Naive thymus-derived CD4-positive, alpha-beta T cell (primary cell): ENCODE measurements around the gene HNRNPF. TPM values are rescaled to one million over a fixed set of nuclear protein-coding genes. Genes with fewer than 3 reads are reported as not detected.

Experiments used
- ATAC-seq: fragments of 150-1000 bp; cut with Tn5 transposase; 2 replicates; pipeline ENCODE4 v1.10.0; 2021; ENCODE audit warnings: mild to moderate bottlenecking, moderate library complexity
- CTCF ChIA-PET: fragments of 350-600 bp; sonication (Branson Sonifier 250); formaldehyde crosslinking; loops from one replicate; lab custom pipeline; 2021; ENCODE audit warnings: antibody characterized with exemption; lab: Charles Lee
- POLR2A ChIA-PET: fragments of 350-600 bp; sonication (Branson Sonifier 250); formaldehyde crosslinking; loops from one replicate; lab custom pipeline; 2021; ENCODE audit warnings: antibody characterized with exemption, inconsistent platforms; lab: Charles Lee
- DNase-seq, 9 donors: peaks; one replicate each; pipeline versions ENCODE4 v3.0.0 to v3.0.0-alpha.2; 2020 to 2022; ENCODE audit warnings: mixed read lengths in 1 of 9
- H3K27ac ChIP-seq: one replicate; pipeline ENCODE4 v1.7.0; 2013; ENCODE audit warnings: mild to moderate bottlenecking, low read depth, low read length, moderate library complexity
- H3K27me3 ChIP-seq, 2 donors: one replicate each; pipeline ENCODE4 v1.7.0; 2013; ENCODE audit warnings: low read length in 2 of 2, mild to moderate bottlenecking in 2 of 2, moderate library complexity in 2 of 2; ENCODE audit not compliant: control insufficient read depth in 2 of 2, insufficient read depth in 2 of 2
- H3K36me3 ChIP-seq, 3 experiments: 1 replicate in 2 of 3; 2 replicates in 1 of 3; pipeline ENCODE4 v1.7.0; 2013; ENCODE audit warnings: low read length in 3 of 3, mild to moderate bottlenecking in 3 of 3, moderate library complexity in 1 of 3; ENCODE audit not compliant: insufficient read depth in 3 of 3, control insufficient read depth in 2 of 3
- H3K4me1 ChIP-seq, 2 donors: one replicate each; pipeline ENCODE4 v1.7.0; 2013; ENCODE audit warnings: low read length in 2 of 2, mild to moderate bottlenecking in 2 of 2, moderate library complexity in 1 of 2; ENCODE audit not compliant: control insufficient read depth in 2 of 2, insufficient read depth in 2 of 2
- H3K4me3 ChIP-seq: 2 replicates; pipeline ENCODE4 v1.7.0; 2013; ENCODE audit warnings: mild to moderate bottlenecking, low read length
- H3K9me3 ChIP-seq, 3 experiments: 1 replicate in 2 of 3; 2 replicates in 1 of 3; pipeline ENCODE4 v1.7.0; 2013; ENCODE audit warnings: low read length in 3 of 3; ENCODE audit not compliant: control insufficient read depth in 2 of 3
- H3K27ac Mint-ChIP-seq, 9 donors: one replicate each; pipeline ENCODE4 v1.8.0; 2020 to 2022; ENCODE audit warnings: mixed read lengths in 9 of 9, mild to moderate bottlenecking in 8 of 9, moderate library complexity in 5 of 9, inconsistent platforms in 2 of 9
- H3K27me3 Mint-ChIP-seq, 5 donors: one replicate each; pipeline ENCODE4 v1.8.0; 2021 to 2022; ENCODE audit warnings: mixed read lengths in 5 of 5, mild to moderate bottlenecking in 1 of 5
- H3K36me3 Mint-ChIP-seq, 5 donors: one replicate each; pipeline ENCODE4 v1.8.0; 2020 to 2022; ENCODE audit warnings: mixed read lengths in 5 of 5, mild to moderate bottlenecking in 3 of 5, inconsistent platforms in 1 of 5
- H3K4me1 Mint-ChIP-seq, 7 donors: one replicate each; pipeline ENCODE4 v1.8.0; 2020 to 2022; ENCODE audit warnings: mixed read lengths in 7 of 7, mild to moderate bottlenecking in 3 of 7, inconsistent platforms in 1 of 7
- H3K4me3 Mint-ChIP-seq, 10 donors: one replicate each; pipeline ENCODE4 v1.8.0; 2020 to 2022; ENCODE audit warnings: mild to moderate bottlenecking in 10 of 10, mixed read lengths in 10 of 10, moderate library complexity in 6 of 10, inconsistent platforms in 2 of 10
- H3K9me3 Mint-ChIP-seq, 11 donors: one replicate each; pipeline ENCODE4 v1.8.0; 2020 to 2022; ENCODE audit warnings: mixed read lengths in 11 of 11, mild to moderate bottlenecking in 4 of 11, inconsistent platforms in 1 of 11, moderate library complexity in 1 of 11
- intact Hi-C, 2 donors: fragments of 100-400 bp; cut with micrococcal nuclease; formaldehyde crosslinking; loops; one replicate each; pipeline ENCODE4 v1.15.1; 2023
- polyA plus RNA-seq, 2 donors: library from polyadenylated mRNA; unstranded; fragments of 300-500 nt; fragmentation: Illumina TruSeq; gene quantifications; one replicate each; pipeline ENCODE4 v1.2.3, GENCODE V29; 2021
- total RNA-seq, 6 experiments: library from RNA in 5 of 6; stranded (reverse) in 5 of 6; gene quantifications; 1 replicate in 5 of 6; 2 replicates in 1 of 6; pipeline ENCODE4 v1.2.3 and lab custom pipeline; 2021 to 2026

Gene HNRNPF
- total and polyA plus RNA-seq, 7 experiments from 2014 or later = 88.1 to 449 (median 173) TPM

DNA sequence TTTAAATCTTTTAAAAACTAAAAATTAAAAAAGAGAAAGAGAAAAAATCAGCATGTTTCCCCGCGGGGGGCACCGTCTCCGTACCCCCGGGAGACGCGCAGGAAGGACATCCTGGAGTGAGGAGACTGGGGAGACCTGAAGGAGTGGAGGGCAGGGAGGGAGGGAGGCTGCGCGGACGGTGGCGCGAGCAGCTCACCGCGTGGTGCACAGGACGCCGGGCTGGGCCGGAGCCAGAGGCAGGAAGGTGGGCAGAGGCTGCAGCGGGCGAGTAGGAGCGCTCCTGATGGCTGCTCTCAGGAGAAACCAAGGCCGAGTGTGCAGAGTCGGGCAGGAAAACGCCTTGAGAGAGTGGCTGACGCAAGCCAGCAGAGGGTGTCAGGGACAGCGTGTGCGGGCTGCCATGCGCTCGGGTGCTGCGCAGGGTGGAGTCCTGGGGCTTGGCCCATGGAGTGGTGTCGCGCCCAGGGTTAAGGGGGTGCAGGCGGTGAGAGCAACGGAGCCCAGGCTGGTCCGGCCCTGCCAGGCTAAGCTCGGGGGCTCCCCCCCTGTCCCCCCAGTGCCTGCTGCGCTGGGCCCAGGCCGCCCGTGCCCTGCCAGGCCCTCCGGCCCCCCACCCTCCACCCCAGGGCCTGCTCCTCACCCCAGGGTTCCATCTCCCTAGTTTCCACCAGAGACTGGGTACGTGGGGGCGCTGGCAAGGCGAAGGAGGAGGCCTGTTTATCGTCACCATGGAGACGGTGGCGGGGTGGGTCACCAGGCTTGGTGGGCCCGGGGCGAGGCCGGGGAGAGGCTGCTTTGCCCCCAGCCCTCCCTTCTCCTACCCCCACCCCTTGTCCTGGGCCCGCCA, 66.5 kb downstream of the HNRNPF start:
- H3K4me3 ChIP-seq = no peak overlapping the region
- POLR2A ChIA-PET = no interaction called here
- peaks cover 5 to 27% (median 9%) of the 10 kb centered on the region in 5 donors for H3K27me3 Mint-ChIP-seq
- intact Hi-C loops = no loop called here
- H3K27me3 ChIP-seq = no peaks in the 10 kb centered on the region
- no peak overlapping the region for H3K4me3 Mint-ChIP-seq
- no peaks in the 10 kb centered on the region for H3K4me1 ChIP-seq
- DNase-seq (no peak), ATAC-seq (no peak)
- no peak overlapping the region for H3K27ac Mint-ChIP-seq
- CTCF ChIA-PET = interaction anchor here (0.8 kb wide), 1 partner anchor 198 kb away, joined by 4 read pairs; no protein-coding TSS in a partner anchor
- peaks cover 0 to 43% (median 4%) of the 10 kb centered on the region in 7 donors for H3K4me1 Mint-ChIP-seq
- H3K9me3 Mint-ChIP-seq = no peaks in the 10 kb centered on the region
- peaks cover 0 to 9% (median 0%) of the 10 kb centered on the region in 5 donors for H3K36me3 Mint-ChIP-seq
- no peak overlapping the region for H3K27ac ChIP-seq
- no peaks in the 10 kb centered on the region for H3K36me3 ChIP-seq
- no peaks in the 10 kb centered on the region for H3K9me3 ChIP-seq

DNA sequence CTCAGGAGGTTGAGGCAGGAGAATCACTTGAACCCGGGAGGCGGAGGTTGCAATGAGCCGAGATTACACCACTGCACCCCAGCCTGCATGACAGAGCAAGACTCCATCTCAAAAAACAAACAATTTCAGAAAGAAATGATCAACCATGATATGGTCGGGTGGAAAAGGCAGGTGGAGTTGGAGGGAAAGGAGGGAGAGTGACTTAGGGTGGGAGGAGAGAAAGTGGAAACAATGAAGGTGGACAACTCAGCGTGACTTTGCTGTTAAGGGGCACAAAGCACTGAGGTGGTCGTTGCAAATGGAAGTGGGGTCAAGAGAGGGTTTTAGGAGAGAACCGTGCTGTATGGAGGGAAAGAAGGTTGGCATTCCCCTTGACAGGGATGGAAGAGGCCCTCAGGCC, 67.5 kb downstream of the HNRNPF start:
- Histone ChIP-seq H3K4me1 (no peaks in the 10 kb centered on the region), H3K9me3 (no peaks in the 10 kb centered on the region), H3K36me3 (no peaks in the 10 kb centered on the region), H3K27ac (no peak overlapping the region), H3K27me3 (no peaks in the 10 kb centered on the region), H3K4me3 (no peak overlapping the region)
- Mint-ChIP-seq H3K27ac (no peak overlapping the region), H3K9me3 (no peaks in the 10 kb centered on the region), H3K36me3 (peaks cover 0 to 10% (median 0%) of the 10 kb centered on the region in 5 donors), H3K4me1 (peaks cover 0 to 42% (median 3%) of the 10 kb centered on the region in 7 donors), H3K27me3 (peaks cover 5 to 28% (median 11%) of the 10 kb centered on the region in 5 donors), H3K4me3 (no peak overlapping the region)
- ChIA-PET CTCF (no interaction called here), POLR2A (no interaction called here)
- DNase-seq (no peak), ATAC-seq (no peak)
- intact Hi-C loops = no loop called here

GRCh38 chr10:43340619-43341018, 68.4 kb downstream of the HNRNPF start:
- no peaks in the 10 kb centered on the region for H3K9me3 Mint-ChIP-seq
- ChIA-PET CTCF (interaction anchor here (0.7 to 1.1 kb wide), 3 partner anchors 8 to 48 kb away, joined by 3 read pairs; no protein-coding TSS in a partner anchor), POLR2A (no interaction called here)
- intact Hi-C loops = no loop called here
- no peaks in the 10 kb centered on the region for H3K27me3 ChIP-seq
- H3K4me3 Mint-ChIP-seq = no peak overlapping the region
- H3K27ac ChIP-seq = no peak overlapping the region
- no peaks in the 10 kb centered on the region for H3K36me3 ChIP-seq
- H3K4me1 Mint-ChIP-seq = peaks cover 0 to 47% (median 3%) of the 10 kb centered on the region in 7 donors
- no peak overlapping the region for H3K4me3 ChIP-seq
- H3K27me3 Mint-ChIP-seq = peaks cover 5 to 28% (median 12%) of the 10 kb centered on the region in 5 donors
- no peaks in the 10 kb centered on the region for H3K4me1 ChIP-seq
- ATAC-seq = no peak
- peaks cover 0 to 11% (median 0%) of the 10 kb centered on the region in 5 donors for H3K36me3 Mint-ChIP-seq
- no peak overlapping the region for H3K27ac Mint-ChIP-seq
- H3K9me3 ChIP-seq = no peaks in the 10 kb centered on the region
- no peak for DNase-seq

- Histone ChIP-seq H3K4me1 (no peaks in the 10 kb centered on the region), H3K9me3 (no peaks in the 10 kb centered on the region), H3K27me3 (no peaks in the 10 kb centered on the region), H3K4me3 (no peak overlapping the region), H3K27ac (no peak overlapping the region), H3K36me3 (no peaks in the 10 kb centered on the region)
- Mint-ChIP-seq H3K9me3 (no peaks in the 10 kb centered on the region), H3K27ac (no peak overlapping the region), H3K4me3 (no peak overlapping the region), H3K36me3 (peaks cover 0 to 11% (median 0%) of the 10 kb centered on the region in 5 donors), H3K4me1 (peaks cover 0 to 47% (median 3%) of the 10 kb centered on the region in 7 donors), H3K27me3 (peaks cover 5 to 28% (median 12%) of the 10 kb centered on the region in 5 donors)
- ChIA-PET POLR2A (interaction anchor here (0.6 kb wide), 1 partner anchor 139 kb away, joined by 3 read pairs; no protein-coding TSS in a partner anchor), CTCF (interaction anchor here (0.7 to 1.1 kb wide), 3 partner anchors 9 to 48 kb away, joined by 3 read pairs; no protein-coding TSS in a partner anchor)
- intact Hi-C loops = no loop called here
- DNase-seq (no peak), ATAC-seq (no peak)
Measured at GRCh38 chr10:43340101-43340500, 68.9 kb downstream of the HNRNPF start.

DNA sequence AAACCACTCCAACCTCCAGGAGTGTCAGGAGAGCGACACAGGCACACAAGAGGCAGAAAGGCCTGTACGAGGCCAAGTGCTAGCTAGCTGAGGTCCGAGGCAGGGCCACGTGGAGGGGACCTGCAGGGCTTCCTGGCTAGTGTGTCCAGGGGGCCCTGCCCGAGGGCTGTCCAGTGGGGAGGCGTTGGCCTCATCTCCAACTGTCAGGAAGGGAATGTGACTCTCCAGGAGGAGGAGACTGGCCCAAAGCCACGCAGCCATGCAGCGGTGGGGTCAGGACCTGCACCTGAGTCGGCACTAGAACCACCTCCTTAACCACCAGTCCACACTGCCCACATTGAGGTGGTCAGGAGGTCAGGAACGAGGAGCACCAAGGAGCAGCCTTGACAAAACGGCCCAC, 69.8 kb downstream of the HNRNPF start:
- no peaks in the 10 kb centered on the region for H3K4me1 ChIP-seq
- POLR2A ChIA-PET = no interaction called here
- H3K27me3 ChIP-seq = no peaks in the 10 kb centered on the region
- Mint-ChIP-seq H3K27ac (no peak overlapping the region), H3K36me3 (peaks cover 0 to 11% (median 0%) of the 10 kb centered on the region in 5 donors), H3K27me3 (peaks cover 5 to 28% (median 12%) of the 10 kb centered on the region in 5 donors), H3K4me3 (no peak overlapping the region), H3K9me3 (no peaks in the 10 kb centered on the region), H3K4me1 (peaks cover 0 to 38% (median 3%) of the 10 kb centered on the region in 7 donors)
- no peak for DNase-seq
- no peak for ATAC-seq
- H3K36me3 ChIP-seq = no peaks in the 10 kb centered on the region
- no peak overlapping the region for H3K4me3 ChIP-seq
- no peaks in the 10 kb centered on the region for H3K9me3 ChIP-seq
- intact Hi-C loops = no loop called here
- no peak overlapping the region for H3K27ac ChIP-seq
- CTCF ChIA-PET = no interaction called here

DNA sequence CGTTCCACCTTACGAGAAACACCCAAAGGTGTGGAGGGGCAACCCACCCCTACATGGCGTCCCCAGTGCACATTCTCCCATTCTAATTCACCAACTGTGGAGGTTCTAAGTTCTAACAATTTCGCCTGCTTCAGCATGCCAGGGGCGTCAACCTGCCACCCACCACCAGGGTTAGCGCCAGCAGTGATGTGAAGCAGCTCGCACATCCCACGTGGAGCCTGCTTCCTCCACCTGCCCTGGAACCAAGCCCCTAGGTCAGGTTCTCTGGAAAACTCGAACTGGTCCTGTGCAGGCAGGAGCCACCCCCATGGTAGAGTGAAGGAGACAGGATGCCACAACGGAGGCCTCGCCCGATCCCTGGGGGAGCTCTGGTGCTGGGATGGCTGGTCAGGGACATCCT, 70.9 kb downstream of the HNRNPF start:
- intact Hi-C loops = no loop called here
- H3K9me3 Mint-ChIP-seq = no peaks in the 10 kb centered on the region
- H3K27ac Mint-ChIP-seq = peak overlapping the region in 2 of 9 donors; percentile 30 to 47
- ATAC-seq (no peak), DNase-seq (no peak)
- H3K4me3 Mint-ChIP-seq = no peak overlapping the region
- Histone ChIP-seq H3K4me1 (peaks cover under 1% of the 10 kb centered on the region in 2 donors), H3K27me3 (no peaks in the 10 kb centered on the region), H3K4me3 (no peak overlapping the region), H3K36me3 (no peaks in the 10 kb centered on the region), H3K27ac (no peak overlapping the region), H3K9me3 (no peaks in the 10 kb centered on the region)
- peaks cover under 1 to 38% (median 5%) of the 10 kb centered on the region in 7 donors for H3K4me1 Mint-ChIP-seq
- H3K27me3 Mint-ChIP-seq = peaks cover 5 to 28% (median 12%) of the 10 kb centered on the region in 5 donors
- peaks cover 0 to 11% (median 0%) of the 10 kb centered on the region in 5 donors for H3K36me3 Mint-ChIP-seq
- ChIA-PET CTCF (no interaction called here), POLR2A (no interaction called here)
